Mesothelial cell of epicardium (in vitro differentiated cells): Measurements from ENCODE around the gene ANAPC5. TPM values are rescaled to one million over a fixed set of nuclear protein-coding genes. Genes with fewer than 3 reads are reported as not detected.
"Not testable (repeated sequence)": the region's sequence is repeated elsewhere in the genome, so short reads cannot be mapped to it uniquely, and the experiment has no call there.

Experiments used
- DNase-seq, 2 experiments: peaks; one replicate each; pipeline ENCODE4 v3.0.0; 2021; ENCODE audit warnings: low spot score in 2 of 2; ENCODE audit not compliant: unreplicated experiment in 2 of 2
- H3K27ac Mint-ChIP-seq: 2 replicates; pipeline ENCODE4 v1.8.0; 2021; ENCODE audit warnings: mixed read lengths
- H3K27me3 Mint-ChIP-seq: 2 replicates; pipeline ENCODE4 v1.8.0; 2021; ENCODE audit warnings: low read depth, mixed read lengths
- H3K36me3 Mint-ChIP-seq: 2 replicates; pipeline ENCODE4 v1.8.0; 2021; ENCODE audit warnings: mixed read lengths
- H3K4me1 Mint-ChIP-seq: 2 replicates; pipeline ENCODE4 v1.8.0; 2021; ENCODE audit warnings: mixed read lengths
- H3K4me3 Mint-ChIP-seq: 2 replicates; pipeline ENCODE4 v1.8.0; 2021; ENCODE audit warnings: mild to moderate bottlenecking, moderate library complexity, mixed read lengths
- H3K9me3 Mint-ChIP-seq: 2 replicates; pipeline ENCODE4 v1.8.0; 2021; ENCODE audit warnings: mixed read lengths
- CTCF ChIP-seq: fragments of 200-600 bp; sonication (generic); IDR thresholded peaks from one replicate; pipeline ENCODE4 v1.5.0; 2021; ENCODE audit warnings: antibody characterized with exemption; ENCODE audit not compliant: unreplicated experiment
- total RNA-seq: library from RNA; stranded (reverse); gene quantifications from 3 replicates; pipeline ENCODE4 v1.2.1, GENCODE V29; 2021

Gene ANAPC5
- total RNA-seq, 1 donor from 2014 or later: 117 TPM

- Mint-ChIP-seq H3K9me3 (no peaks in the 10 kb centered on the region), H3K36me3 (no peaks in the 10 kb centered on the region), H3K27ac (no peak overlapping the region), H3K4me3 (no peak overlapping the region), H3K4me1 (peaks cover 2% of the 10 kb centered on the region), H3K27me3 (no peaks in the 10 kb centered on the region)
- no peak for DNase-seq
- no peak for TF ChIP-seq CTCF
These were observed 50.3 kb downstream of the ANAPC5 start for GRCh38 chr12:121301876-121302275.

GRCh38 chr12:121300083-121300819, 52.0 kb downstream of the ANAPC5 start:
- no peaks in the 10 kb centered on the region for H3K27me3 Mint-ChIP-seq
- no peaks in the 10 kb centered on the region for H3K36me3 Mint-ChIP-seq
- no peak overlapping the region for H3K4me3 Mint-ChIP-seq
- DNase-seq: no peak
- TF ChIP-seq CTCF: no peak
- no peak overlapping the region for H3K27ac Mint-ChIP-seq
- H3K9me3 Mint-ChIP-seq: no peaks in the 10 kb centered on the region
- H3K4me1 Mint-ChIP-seq: peaks cover 9% of the 10 kb centered on the region

GRCh38 chr12:121299662-121300061, 52.5 kb downstream of the ANAPC5 start:
- peaks cover 11% of the 10 kb centered on the region for H3K4me1 Mint-ChIP-seq
- H3K27ac Mint-ChIP-seq: no peak overlapping the region
- H3K4me3 Mint-ChIP-seq: no peak overlapping the region
- H3K9me3 Mint-ChIP-seq: no peaks in the 10 kb centered on the region
- H3K36me3 Mint-ChIP-seq: no peaks in the 10 kb centered on the region
- no peak for DNase-seq
- H3K27me3 Mint-ChIP-seq: no peaks in the 10 kb centered on the region
- TF ChIP-seq CTCF: no peak

GRCh38 chr12:121298411-121298810, 53.8 kb downstream of the ANAPC5 start:
- not testable (repeated sequence) for H3K9me3 Mint-ChIP-seq, H3K27me3 Mint-ChIP-seq, H3K36me3 Mint-ChIP-seq, DNase-seq, H3K27ac Mint-ChIP-seq
- H3K4me1 Mint-ChIP-seq: peaks cover 11% of the 10 kb centered on the region
- peak overlapping the region; percentile 79 for H3K4me3 Mint-ChIP-seq

- H3K27ac Mint-ChIP-seq: peak overlapping the region; percentile 93
- H3K9me3 Mint-ChIP-seq: no peaks in the 10 kb centered on the region
- no peak for TF ChIP-seq CTCF
- peaks cover 11% of the 10 kb centered on the region for H3K4me1 Mint-ChIP-seq
- H3K4me3 Mint-ChIP-seq: peak overlapping the region; percentile 79
- no peaks in the 10 kb centered on the region for H3K27me3 Mint-ChIP-seq
- DNase-seq: no peak
- no peaks in the 10 kb centered on the region for H3K36me3 Mint-ChIP-seq
These were observed 54.7 kb downstream of the ANAPC5 start for GRCh38 chr12:121297435-121297991.

GRCh38 chr12:121296618-121297434, 55.4 kb downstream of the ANAPC5 start, which contains the start of gene CAMKK2:
TSS of gene CAMKK2 (minus strand) at chr12:121296709. CDS start at chr12:121274526, 22,183 bp downstream.
- Mint-ChIP-seq H3K27ac (peak within 1 kb of the TSS; percentile 93), H3K36me3 (peaks cover 2% of the 10 kb centered on the region), H3K9me3 (no peaks in the 10 kb centered on the region), H3K27me3 (no peaks in the 10 kb centered on the region), H3K4me3 (peak within 1 kb of the TSS; percentile 85), H3K4me1 (peaks cover 11% of the 10 kb centered on the region)
- no peak for TF ChIP-seq CTCF
- DNase-seq: peak; percentile 81 to 86
